Spleen (tissue), 7 donors: ENCODE results near the gene STXBP5.

Source experiments
- CTCF ChIP-seq, 11 experiments: fragments of 200-600 bp in 7 of 11; fragments of 450-650 bp in 4 of 11; sonication (generic) in 4 of 11; IDR thresholded peaks in 8 of 11; conservative IDR thresholded peaks in 3 of 11; 1 replicate in 7 of 11; 2 replicates in 4 of 11; pipeline versions ENCODE4 v1.4.0 to v1.8.0; 2016 to 2021; ENCODE audit warnings: antibody characterized with exemption in 11 of 11, inconsistent platforms in 4 of 11, mild to moderate bottlenecking in 1 of 11
- POLR2A ChIP-seq, 3 donors: fragments of 450-650 bp; IDR thresholded peaks; one replicate each; pipeline ENCODE4 v1.5.1; 2017; ENCODE audit warnings: antibody characterized with exemption in 3 of 3, mild to moderate bottlenecking in 1 of 3
- POLR2AphosphoS5 ChIP-seq, 3 donors: sonication (generic); formaldehyde crosslinking; IDR thresholded peaks; one replicate each; pipeline ENCODE4 v1.5.1; 2017; ENCODE audit warnings: antibody characterized with exemption in 3 of 3
- donor health status: DM: no; HTN: no; CAD: no; lungs with moderate emphysema.
- donor health status: DM: no; HTN: no; CAD: no.
- donor health status: DM: no; HTN: no; CAD: no.

GRCh38 chr6:147205690-147206600 lies 1.7 kb downstream of the STXBP5 start:
- TF ChIP-seq CTCF (IDR thresholded peaks at IDR 0.05 in 8 of 11, conservative IDR thresholded peaks at IDR 0.05 in 3 of 11) (no peak), POLR2A (IDR thresholded peaks at IDR 0.05) (no peak), POLR2AphosphoS5 (IDR thresholded peaks at IDR 0.05) (no peak)
